ENCODE data around the gene CCT2. TPM values are rescaled to one million over a fixed set of nuclear protein-coding genes. Genes with fewer than 3 reads are reported as not detected.

Gene CCT2
- total and polyA plus RNA-seq, 2 of the 8 experiments (the other 6 are each of a cell fraction or from before 2014, with no cell fraction given), result 244 to 419 TPM

GRCh38 chr12:69639400-69640016 lies 54.2 kb downstream of the CCT2 start:
- Histone ChIP-seq H3K27me3 (replicated peaks in 1 of 4; ENCODE audit: control insufficient read depth in 3 of 4, extremely low read depth in 1 of 4, insufficient read depth in 3 of 4, low read length in 3 of 4) (no peaks in the 10 kb centered on the region), H4K5ac (ENCODE audit: insufficient read length, low read depth, low read length) (no peak overlapping the region), H2BK5ac (ENCODE audit: low read depth, low read length) (no peak overlapping the region), H3K79me1 (ENCODE audit: low read depth, low read length) (no peaks in the 10 kb centered on the region), H3K23ac (ENCODE audit: insufficient read length) (no peak overlapping the region), H4K91ac (replicated peaks; ENCODE audit: insufficient read length, low read length) (no peak overlapping the region), H3K56ac (replicated peaks; ENCODE audit: insufficient read length, low read depth, low read length) (no peak overlapping the region), H3K9me3 (ENCODE audit: insufficient read depth in 2 of 2, low read depth in 1 of 2, low read length in 1 of 2) (no peaks in the 10 kb centered on the region), H2BK12ac (ENCODE audit: low read depth, low read length) (no peak overlapping the region), H4K20me1 (replicated peaks in 1 of 2; ENCODE audit: control insufficient read depth in 1 of 2, insufficient read depth in 2 of 2, low read length in 2 of 2) (no peaks in the 10 kb centered on the region), H2AFZ (ENCODE audit: low read length) (no peak overlapping the region), H3K27ac (ENCODE audit: low read depth, low read length) (no peak overlapping the region), H2AK5ac (ENCODE audit: low read depth, low read length) (no peak overlapping the region), H3K18ac (ENCODE audit: extremely low read depth, low read length) (no peak overlapping the region), H2BK120ac (replicated peaks; ENCODE audit: low read depth, low read length) (no peak overlapping the region), H3K36me3 (ENCODE audit: control insufficient read depth in 2 of 4, insufficient read depth in 4 of 4, low read length in 3 of 4) (no peaks in the 10 kb centered on the region), H2BK20ac (ENCODE audit: low read length) (no peak overlapping the region), H4K8ac (ENCODE audit: extremely low read depth, insufficient read depth, low read length) (no peak overlapping the region), H3K4me1 (replicated peaks in 1 of 4; ENCODE audit: control insufficient read depth in 3 of 4, insufficient read depth in 4 of 4, low read length in 3 of 4) (peaks cover 0 to 7% (median 2%) of the 10 kb centered on the region in 4 experiments; a peak in 3 of 7 replicates), H3K9ac (replicated peaks in 1 of 4; ENCODE audit: extremely low read depth in 1 of 4, low read depth in 3 of 4, low read length in 3 of 4) (no peak overlapping the region), H3K4me3 (ENCODE audit: extremely low read depth in 1 of 4, insufficient read depth in 2 of 4, low read depth in 3 of 4, low read length in 4 of 4) (no peak overlapping the region), H2BK15ac (ENCODE audit: low read length) (no peak overlapping the region), H3K4me2 (ENCODE audit: insufficient read depth in 1 of 2, low read depth in 2 of 2, low read length in 2 of 2) (no peak overlapping the region), H3K14ac (ENCODE audit: insufficient read length) (no peak overlapping the region), H3K79me2 (ENCODE audit: control insufficient read depth in 1 of 2, insufficient read depth in 2 of 2, low read length in 2 of 2) (no peaks in the 10 kb centered on the region), H3K4ac (replicated peaks; ENCODE audit: insufficient read length, low read depth, low read length) (no peak overlapping the region), H3K23me2 (ENCODE audit: low read depth, low read length) (no peaks in the 10 kb centered on the region)
- FAIRE-seq (peak; percentile 77), DNase-seq (ENCODE audit: low read depth in 1 of 2, low spot score in 2 of 2) (peak; percentile 36 to 77)
- CTCF ChIA-PET (ENCODE audit: partially characterized antibody), result interaction anchor here (0.6 to 4.7 kb wide), 39 partner anchors 10 to 479 kb away, joined by 3 to 68 read pairs (median 4); no protein-coding TSS in a partner anchor
- WGBS, 2 experiments (ENCODE audit: extremely low coverage in 1 of 2, insufficient coverage in 1 of 2, insufficient read length in 1 of 2, insufficient replicate concordance in 2 of 2, low coverage in 1 of 2, low lambda C conversion rate in 2 of 2, missing lambda C conversion rate in 1 of 2), result 31% methylated on average over 12 of the region's 12 CpGs; no CpG with 5 or more reads in 1 of the 2 experiments
- POLR2A ChIA-PET (ENCODE audit: partially characterized antibody), result no interaction called here
- TF ChIP-seq YY1 (IDR thresholded peaks at IDR 0.05; ENCODE audit: low read depth, low read length) (0 out of 2 replicates have a peak, but pooled peaks have one; percentile 46), CTBP2 (IDR thresholded peaks at IDR 0.05; ENCODE audit: borderline replicate concordance, insufficient read depth, insufficient read length, low read length) (no peak), TAF7 (optimal IDR thresholded peaks at IDR 0.05; ENCODE audit: borderline replicate concordance, low read depth, low read length) (no peak), SIRT6 (IDR thresholded peaks at IDR 0.05; ENCODE audit: low read length) (no peak), TBP (IDR thresholded peaks at IDR 0.05; ENCODE audit: low read depth, low read length) (no peak), SP4 (IDR thresholded peaks at IDR 0.05; ENCODE audit: low read length) (no peak), ATF2 (IDR thresholded peaks at IDR 0.05; ENCODE audit: low read length) (no peak), POLR2A (IDR thresholded peaks at IDR 0.05; ENCODE audit: control extremely low read depth in 1 of 2, low read depth in 2 of 2, low read length in 2 of 2) (no peak), SIN3A (conservative IDR thresholded peaks at IDR 0.05 in 1 of 2, IDR thresholded peaks at IDR 0.05 in 1 of 2; ENCODE audit: low read depth in 1 of 2, low read length in 2 of 2) (no peak), SAP30 (IDR thresholded peaks at IDR 0.05; ENCODE audit: insufficient read depth, insufficient replicate concordance, low read length) (no peak)
- TF ChIP-seq, protein P1, sequence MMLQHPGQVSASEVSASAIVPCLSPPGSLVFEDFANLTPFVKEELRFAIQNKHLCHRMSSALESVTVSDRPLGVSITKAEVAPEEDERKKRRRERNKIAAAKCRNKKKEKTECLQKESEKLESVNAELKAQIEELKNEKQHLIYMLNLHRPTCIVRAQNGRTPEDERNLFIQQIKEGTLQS (IDR thresholded peaks at IDR 0.05; ENCODE audit: insufficient read depth, low read depth, low read length), result no peak
